NCI-H2029 (cell line): ENCODE measurements around the gene LINC00237.

Source experiments
- DNase-seq: peaks from one replicate; lab custom pipeline; 2025; lab: John Stamatoyannopoulos, UW

The LINC00237 gene

DNA sequence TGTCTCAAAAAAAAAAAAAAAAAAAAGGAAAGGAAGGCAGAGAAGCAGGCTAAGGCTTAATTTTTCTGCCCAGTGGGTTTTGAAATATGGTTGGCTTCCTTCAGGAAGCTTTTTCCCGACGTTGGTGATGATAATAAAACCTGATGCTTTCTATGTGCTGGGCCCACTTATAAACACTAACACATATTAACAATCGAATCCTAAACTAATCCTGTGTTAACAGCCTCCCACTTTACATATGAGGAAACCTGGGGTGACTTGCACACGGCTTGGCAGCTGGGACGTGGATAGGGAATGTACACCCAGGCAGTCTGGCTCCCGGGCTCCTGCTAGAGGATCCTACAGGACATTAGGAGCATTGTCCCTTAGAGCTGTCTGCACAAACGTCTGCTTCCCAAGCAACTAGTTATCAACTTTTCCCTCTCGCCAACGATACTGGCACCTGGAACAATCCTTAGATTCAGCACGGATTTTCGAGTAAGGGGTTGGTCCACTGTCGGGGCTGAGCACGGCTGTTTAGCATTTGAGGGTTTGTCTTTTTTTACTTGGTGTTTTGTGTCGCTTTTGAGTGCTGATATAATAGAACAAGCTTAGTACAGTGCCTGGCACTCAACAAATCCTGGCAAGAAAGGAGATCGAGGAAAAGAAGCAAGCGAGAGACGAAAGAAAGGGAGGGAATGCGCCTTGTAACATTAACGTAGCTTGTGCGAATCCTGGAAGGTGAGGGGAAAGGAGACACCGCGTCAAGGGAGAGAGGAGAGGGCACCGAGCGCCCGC is 19.1 kb upstream of the LINC00237 start:
- DNase-seq = peak; percentile 38

- no peak for DNase-seq
Observed at GRCh38 chr20:21124190-21124589, 18.0 kb upstream of the LINC00237 start.

- DNase-seq = no peak
Observed at GRCh38 chr20:21118782-21119181, 12.6 kb upstream of the LINC00237 start.

- DNase-seq = no peak
Observed at GRCh38 chr20:21118138-21118537, 12.0 kb upstream of the LINC00237 start.

DNA sequence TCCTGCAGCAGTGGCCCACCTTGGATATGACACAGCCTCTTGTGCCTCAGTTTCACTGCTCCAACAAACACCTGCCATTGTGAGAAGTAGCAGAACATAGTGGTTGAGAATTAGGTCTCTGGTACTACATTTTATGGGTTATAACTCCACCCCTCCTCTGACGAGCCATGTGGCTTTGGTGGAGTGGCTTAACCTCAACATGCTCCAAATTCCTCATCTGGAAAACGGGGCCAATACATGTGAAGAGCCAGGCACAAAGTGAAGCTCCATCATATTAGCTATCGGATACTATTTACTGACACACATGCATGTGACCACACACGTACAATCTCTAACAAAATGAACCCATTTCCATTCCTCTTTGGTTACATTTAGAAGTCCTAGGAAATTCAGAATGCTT is 11.4 kb upstream of the LINC00237 start:
- DNase-seq = no peak

DNA sequence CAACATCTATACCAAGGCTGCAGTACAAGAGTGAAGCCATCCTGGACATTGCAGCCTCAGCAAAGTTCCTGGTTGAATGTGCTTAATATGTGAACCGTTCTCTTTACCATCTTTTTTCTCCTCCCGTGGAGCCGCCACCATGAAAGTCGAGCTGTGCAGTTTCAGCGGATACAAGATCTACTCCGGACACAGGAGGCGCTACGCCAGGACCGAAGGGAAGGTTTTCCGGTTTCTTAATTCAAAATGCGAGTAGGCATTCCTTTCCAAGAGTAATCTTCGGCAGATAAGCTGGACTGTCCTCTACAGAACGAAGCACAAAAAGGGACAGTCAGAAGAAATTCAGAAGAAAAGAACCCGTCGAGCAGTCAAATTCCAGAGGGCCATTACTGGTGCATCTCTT is 8.4 kb upstream of the LINC00237 start:
- no peak for DNase-seq

DNA sequence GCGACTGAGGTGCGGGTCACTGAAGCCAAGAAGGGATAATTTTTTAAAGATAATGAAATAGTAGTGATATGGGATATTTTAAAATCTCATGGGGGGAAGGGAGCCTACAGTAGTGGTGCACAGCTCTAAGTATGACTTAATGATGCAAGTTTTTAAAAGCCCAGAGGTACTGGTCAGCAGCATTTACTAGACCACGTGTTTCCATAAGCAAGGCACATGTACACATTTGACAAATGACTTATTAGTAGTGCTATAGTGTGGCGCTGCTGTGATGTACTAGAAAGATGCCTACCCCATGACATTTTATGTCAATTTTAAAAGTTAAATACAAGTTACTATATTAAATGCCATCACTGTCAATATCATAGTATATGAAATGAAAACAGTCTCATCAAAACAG is 7.5 kb upstream of the LINC00237 start:
- no peak for DNase-seq

DNA sequence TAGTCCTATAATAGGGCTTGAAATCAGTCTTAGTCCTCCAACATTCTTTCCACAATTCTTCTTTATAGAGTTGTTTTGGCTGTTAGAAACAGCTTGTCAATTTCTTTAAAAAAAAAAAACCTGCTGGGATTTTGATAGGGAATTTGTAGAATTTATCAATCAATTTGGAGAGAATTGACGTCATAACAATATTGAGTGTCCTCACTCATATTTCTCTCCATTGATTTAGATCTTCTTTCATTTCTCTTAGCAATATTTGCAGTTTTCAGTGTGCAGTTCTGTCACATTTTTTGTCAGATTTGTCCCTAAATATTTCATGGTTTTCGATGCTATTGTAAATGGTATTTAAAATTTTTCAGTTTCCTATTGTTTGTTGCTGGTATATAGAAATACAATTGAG is 5.3 kb upstream of the LINC00237 start:
- DNase-seq = no peak

GRCh38 chr20:21110811-21111210 is 4.7 kb upstream of the LINC00237 start:
- DNase-seq = no peak

GRCh38 chr20:21109144-21109543 is 3.0 kb upstream of the LINC00237 start:
- no peak for DNase-seq

DNA sequence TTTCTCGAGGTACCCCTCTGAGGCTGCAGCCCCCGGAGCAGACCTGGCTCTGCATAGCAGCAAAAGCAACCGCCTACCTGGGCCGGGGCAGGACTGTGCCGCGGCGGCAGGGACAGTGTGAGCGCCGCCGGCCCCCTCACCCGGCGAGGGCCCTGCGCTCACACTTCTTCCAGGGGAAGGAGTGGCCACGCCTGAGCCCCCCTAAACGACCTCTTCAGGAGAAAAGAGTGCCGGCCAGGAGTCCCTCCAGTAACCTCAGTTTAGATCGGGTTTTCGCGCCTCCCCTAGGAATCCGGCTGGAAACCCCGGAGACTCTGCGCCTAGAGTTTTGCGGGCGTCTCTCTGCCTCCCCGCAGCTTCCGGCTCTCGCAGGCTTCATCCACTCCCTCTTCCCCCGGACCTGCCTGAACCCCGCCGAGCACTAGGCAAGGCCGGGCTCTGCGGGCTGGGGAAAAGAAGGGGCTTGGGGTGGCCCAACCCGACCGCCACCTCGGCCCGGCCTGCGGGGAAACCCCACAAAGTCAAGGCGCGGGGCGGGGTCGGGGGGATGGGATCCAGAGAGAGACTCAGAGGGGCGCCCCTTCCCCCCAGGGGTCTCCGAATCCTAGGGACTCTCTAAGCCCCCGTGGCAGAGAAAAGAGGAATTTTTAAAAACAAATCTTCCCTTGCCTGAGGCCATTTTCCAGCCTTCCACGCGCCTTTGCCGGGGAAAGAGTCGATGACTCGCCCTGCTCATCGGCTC is 558 bp downstream of the LINC00237 start:
- DNase-seq = no peak

GRCh38 chr20:21104921-21105320 is 1.2 kb downstream of the LINC00237 start:
- no peak for DNase-seq

DNA sequence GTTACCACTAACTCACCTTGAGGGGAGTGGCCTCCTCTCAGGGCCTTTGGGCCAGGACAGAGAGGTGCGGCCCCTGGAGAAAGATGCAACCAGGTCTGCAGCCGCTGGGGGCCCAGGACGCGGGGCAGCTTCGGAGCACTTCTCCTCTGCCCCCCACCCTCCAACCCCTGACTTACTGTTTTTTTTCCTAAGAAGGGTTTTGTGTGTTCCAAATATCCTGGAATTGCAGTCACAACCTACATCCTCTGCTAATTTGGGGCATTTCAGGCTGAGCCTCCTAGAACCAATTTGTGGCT is 1.7 kb downstream of the LINC00237 start:
- DNase-seq = no peak

GRCh38 chr20:21103582-21104465 is 2.3 kb downstream of the LINC00237 start:
- DNase-seq = no peak

DNA sequence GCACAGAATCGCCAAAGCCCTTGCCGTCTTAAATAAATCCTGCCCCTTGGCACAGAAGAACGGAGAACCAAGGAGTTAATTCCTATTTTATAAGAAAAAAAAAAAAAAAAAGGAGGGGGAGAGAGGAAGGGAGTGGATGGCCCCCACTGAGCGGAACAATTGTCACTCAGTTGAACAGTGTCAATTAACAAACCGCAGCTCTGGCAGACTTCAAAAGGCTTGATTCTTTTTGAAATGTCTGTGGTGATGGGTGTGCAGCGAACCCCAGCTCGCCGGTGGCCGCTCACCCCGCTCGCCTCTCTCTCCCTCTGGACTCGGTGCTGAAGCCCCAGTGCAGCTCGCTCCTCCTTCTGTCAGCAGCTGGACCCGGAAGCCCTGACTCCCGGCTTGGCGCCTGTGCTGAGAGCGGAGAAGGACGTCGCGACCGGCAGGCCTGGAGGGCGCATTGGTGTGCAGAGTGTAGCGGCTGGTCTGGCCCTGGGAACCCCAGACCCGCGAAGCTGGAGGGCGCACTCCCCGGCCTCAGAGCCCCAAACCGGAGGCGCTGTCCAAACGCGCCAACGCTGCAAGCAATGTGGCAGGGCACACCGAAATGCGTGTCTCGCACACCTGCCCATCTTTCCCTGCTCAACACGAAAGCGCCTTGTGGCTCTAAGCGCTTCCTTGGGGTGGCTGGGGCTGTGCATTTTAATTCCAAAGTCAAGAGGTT is 3.4 kb downstream of the LINC00237 start:
- DNase-seq = no peak

GRCh38 chr20:21101932-21102575 is 4.1 kb downstream of the LINC00237 start:
- no peak for DNase-seq

DNA sequence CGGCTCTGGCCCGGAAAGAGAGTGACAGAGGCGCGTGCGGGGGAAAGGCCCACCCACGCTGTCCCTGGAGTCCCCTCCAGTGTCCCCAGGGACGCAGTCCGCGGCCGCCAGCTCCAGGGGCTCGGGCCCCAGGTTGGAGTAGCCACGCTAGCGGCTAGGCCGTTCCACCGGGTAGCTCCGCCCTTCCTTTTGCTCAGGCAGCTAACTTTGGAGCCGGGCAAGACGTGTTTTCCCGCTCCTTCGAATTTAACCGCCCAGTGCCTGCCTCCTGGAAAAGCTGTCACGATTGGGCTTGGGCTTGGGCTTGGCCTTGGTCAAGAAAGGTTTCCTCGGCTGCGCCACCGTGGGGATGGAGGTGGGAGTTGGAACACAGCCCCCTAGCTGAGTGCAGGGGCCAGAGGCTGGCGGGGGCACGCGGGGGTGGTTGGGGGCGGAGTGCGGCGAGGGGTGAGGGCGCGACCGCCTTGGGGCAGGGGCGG is 4.7 kb downstream of the LINC00237 start:
- peak; percentile 10 for DNase-seq

- DNase-seq = no peak
Observed at GRCh38 chr20:21100578-21101452, 5.3 kb downstream of the LINC00237 start.

GRCh38 chr20:21099751-21100577 is 6.2 kb downstream of the LINC00237 start:
- DNase-seq = peak; percentile 73
